Activated CD4-positive, alpha-beta memory T cell treated with anti-CD3 and anti-CD28 coated beads for 36 hours (primary cell): ENCODE results near the gene MAP1LC3B. TPM values are rescaled to one million over a fixed set of nuclear protein-coding genes. Genes with fewer than 3 reads are reported as not detected.

ENCODE experiments used
- CTCF ChIA-PET: fragments of 350-600 bp; sonication (Branson Sonifier 250); formaldehyde crosslinking; loops from one replicate; lab custom pipeline; 2021; ENCODE audit warnings: antibody characterized with exemption, inconsistent platforms; lab: Charles Lee
- POLR2A ChIA-PET: fragments of 350-600 bp; sonication (Branson Sonifier 250); formaldehyde crosslinking; loops from one replicate; lab custom pipeline; 2021; ENCODE audit warnings: antibody characterized with exemption; lab: Charles Lee
- DNase-seq: peaks from one replicate; pipeline ENCODE4 v3.0.0-alpha.2; 2020
- H3K27ac Mint-ChIP-seq: one replicate; pipeline ENCODE4 v1.8.0; 2021; ENCODE audit warnings: mixed read lengths
- H3K27me3 Mint-ChIP-seq: one replicate; pipeline ENCODE4 v1.8.0; 2021; ENCODE audit warnings: mixed read lengths
- H3K36me3 Mint-ChIP-seq: one replicate; pipeline ENCODE4 v1.8.0; 2021; ENCODE audit warnings: mixed read lengths
- H3K4me1 Mint-ChIP-seq: one replicate; pipeline ENCODE4 v1.8.0; 2021; ENCODE audit warnings: low read depth, mixed read lengths
- H3K4me3 Mint-ChIP-seq: one replicate; pipeline ENCODE4 v1.8.0; 2021; ENCODE audit warnings: mild to moderate bottlenecking, mixed read lengths
- H3K9me3 Mint-ChIP-seq: one replicate; pipeline ENCODE4 v1.8.0; 2021; ENCODE audit warnings: mixed read lengths
- intact Hi-C: fragments of 100-400 bp; cut with micrococcal nuclease; formaldehyde crosslinking; loops from one replicate; pipeline ENCODE4 v1.15.1; 2023
- total RNA-seq, 2 experiments: library from RNA; stranded (reverse); gene quantifications; one replicate each; pipeline ENCODE4 v1.2.3, GENCODE V29; 2021

MAP1LC3B gene
- total RNA-seq, 2 experiments from 2014 or later, result 69.3 to 72.5 TPM

DNA sequence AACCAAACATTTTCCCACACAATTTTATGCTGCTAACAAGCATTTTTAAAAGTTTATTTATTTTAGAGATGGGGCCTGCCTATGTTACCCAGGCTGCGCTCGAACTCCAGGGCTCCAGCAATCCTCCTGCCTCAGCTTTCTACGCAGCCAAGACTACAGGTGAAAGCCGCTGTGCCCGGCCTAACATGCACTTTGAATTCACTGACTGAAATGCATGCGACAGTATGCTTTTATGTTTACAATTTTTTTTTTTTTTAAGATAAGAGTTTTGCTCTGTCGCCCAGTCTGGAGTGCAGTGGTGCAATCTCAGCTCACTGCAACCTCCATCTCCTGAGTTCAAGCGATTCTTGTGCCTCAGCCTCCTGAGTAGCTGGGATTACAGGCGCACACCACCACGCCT, 47.8 kb downstream of the MAP1LC3B start:
- Mint-ChIP-seq H3K4me3 (no peak overlapping the region), H3K27me3 (no peaks in the 10 kb centered on the region), H3K4me1 (peaks cover 29% of the 10 kb centered on the region), H3K36me3 (peaks cover 14% of the 10 kb centered on the region), H3K27ac (no peak overlapping the region), H3K9me3 (no peaks in the 10 kb centered on the region)
- intact Hi-C loops, result loop anchor here (5.0 kb wide), 1 partner anchor 48 kb away; the partner anchor contains the start of gene MAP1LC3B
- ChIA-PET CTCF (interaction anchor here (3.6 kb wide), 1 partner anchor 196 kb away, joined by 11 read pairs; no protein-coding TSS in a partner anchor), POLR2A (no interaction called here)
- DNase-seq, result no peak

DNA sequence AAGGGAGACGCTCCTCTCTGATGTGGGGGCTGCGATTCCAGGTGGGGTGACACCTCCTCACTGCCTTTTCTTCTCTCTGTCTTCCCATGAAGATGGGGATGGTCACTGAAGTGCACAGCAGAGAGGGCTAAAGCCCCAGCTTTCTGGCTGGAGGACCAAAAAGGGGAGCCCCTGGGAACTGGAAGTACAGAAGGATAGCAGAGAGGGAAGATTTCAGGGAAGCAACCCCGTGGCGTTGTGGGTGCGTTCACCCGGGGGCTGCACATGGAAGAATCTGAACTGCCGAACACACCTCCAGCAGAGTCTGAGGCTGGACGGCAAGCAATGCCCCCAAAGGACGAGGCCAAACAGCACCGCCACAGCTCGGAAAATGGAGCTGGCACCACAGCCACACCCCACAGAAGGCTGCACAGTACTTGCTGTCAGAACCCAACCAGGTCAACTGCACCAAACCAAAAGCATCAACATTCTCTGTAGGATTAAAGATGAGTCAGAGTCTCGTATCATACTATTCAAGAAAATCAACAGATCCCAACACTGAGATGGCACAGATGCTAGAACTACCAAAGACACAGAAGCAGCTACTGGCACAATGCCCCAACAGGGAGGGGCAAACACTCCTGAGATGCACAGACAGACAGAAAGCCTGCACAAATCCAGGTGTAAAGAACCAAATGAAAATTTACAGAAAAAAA, 49.9 kb downstream of the MAP1LC3B start:
- no peak overlapping the region for H3K4me3 Mint-ChIP-seq
- CTCF ChIA-PET, result no interaction called here
- peaks cover 24% of the 10 kb centered on the region for H3K36me3 Mint-ChIP-seq

DNA sequence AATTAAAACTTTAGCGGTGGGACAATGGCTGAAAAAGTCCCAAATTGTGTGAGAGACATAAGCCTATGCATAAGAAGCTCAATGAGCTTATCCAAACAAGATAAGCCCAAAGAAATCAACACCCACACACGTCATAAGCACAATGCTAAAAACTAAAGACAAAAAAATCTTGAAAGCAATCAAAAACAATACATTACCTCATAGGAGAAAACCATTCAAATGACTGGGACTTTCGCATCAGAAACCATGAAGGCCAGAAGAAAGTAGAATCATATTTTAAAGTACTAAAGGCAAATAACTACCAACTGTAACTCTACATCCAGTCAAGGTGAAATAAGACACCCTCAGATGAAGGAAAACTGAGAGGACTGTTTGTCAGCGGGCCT, 50.4 kb downstream of the MAP1LC3B start:
- intact Hi-C loops, result no loop called here
- Mint-ChIP-seq H3K27me3 (no peaks in the 10 kb centered on the region), H3K4me1 (peaks cover 9% of the 10 kb centered on the region), H3K27ac (no peak overlapping the region), H3K4me3 (no peak overlapping the region), H3K36me3 (peaks cover 24% of the 10 kb centered on the region), H3K9me3 (no peaks in the 10 kb centered on the region)
- ChIA-PET POLR2A (no interaction called here), CTCF (no interaction called here)
- DNase-seq, result no peak

More for the DNA sequence above, 49.9 kb downstream of the MAP1LC3B start:
- no peak for DNase-seq
- Mint-ChIP-seq H3K27me3 (no peaks in the 10 kb centered on the region), H3K4me1 (peaks cover 9% of the 10 kb centered on the region), H3K9me3 (no peaks in the 10 kb centered on the region), H3K27ac (no peak overlapping the region)
- POLR2A ChIA-PET, result no interaction called here
- intact Hi-C loops, result no loop called here

DNA sequence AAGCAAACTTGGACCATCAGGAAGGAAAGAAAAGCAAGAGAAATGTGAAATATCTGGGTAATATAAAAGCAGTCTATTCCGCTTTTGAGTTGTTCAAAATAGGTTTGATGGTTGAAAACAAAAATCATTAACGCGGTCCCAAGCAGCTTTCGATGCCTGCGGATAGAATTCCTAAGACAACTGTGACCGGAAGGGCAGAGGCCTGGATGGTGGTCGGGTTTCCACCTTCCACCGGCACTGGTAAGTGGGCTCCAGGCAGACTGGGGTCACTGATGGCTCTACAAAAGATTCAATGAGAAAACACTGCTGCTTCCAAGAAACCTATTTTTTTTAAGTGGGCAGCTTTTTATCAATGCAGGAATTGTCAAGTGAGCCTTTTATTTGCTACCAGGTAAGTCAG, 50.9 kb downstream of the MAP1LC3B start:
- DNase-seq, result no peak
- ChIA-PET POLR2A (no interaction called here), CTCF (interaction anchor here (1.6 kb wide), 1 partner anchor 193 kb away, joined by 5 read pairs; no protein-coding TSS in a partner anchor)
- intact Hi-C loops, result no loop called here
- no peak overlapping the region for H3K27ac Mint-ChIP-seq
- H3K4me3 Mint-ChIP-seq, result no peak overlapping the region
- H3K9me3 Mint-ChIP-seq, result no peaks in the 10 kb centered on the region
- no peaks in the 10 kb centered on the region for H3K27me3 Mint-ChIP-seq
- peaks cover 27% of the 10 kb centered on the region for H3K36me3 Mint-ChIP-seq
- peaks cover 9% of the 10 kb centered on the region for H3K4me1 Mint-ChIP-seq

DNA sequence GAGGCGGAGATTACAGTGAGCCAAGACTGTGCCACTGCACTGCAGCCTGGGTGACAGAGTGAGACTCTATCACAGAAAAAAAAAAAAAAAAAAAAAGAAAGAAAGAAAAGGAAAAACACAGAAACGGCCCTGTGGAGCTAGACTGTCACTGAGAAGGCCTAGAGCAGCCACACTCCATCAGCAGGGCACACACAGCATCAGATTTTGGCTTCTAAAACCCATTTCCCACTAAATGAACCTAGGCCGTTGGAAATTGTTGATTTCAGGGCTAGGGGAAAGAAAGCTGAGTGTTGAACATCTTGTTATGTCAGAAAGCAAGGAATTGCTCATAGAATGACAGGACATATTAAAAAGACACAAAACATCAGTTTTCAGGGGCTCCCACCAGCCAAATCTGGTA, 51.8 kb downstream of the MAP1LC3B start:
- no peak overlapping the region for H3K4me3 Mint-ChIP-seq
- intact Hi-C loops, result no loop called here
- H3K27ac Mint-ChIP-seq, result no peak overlapping the region
- H3K27me3 Mint-ChIP-seq, result no peaks in the 10 kb centered on the region
- peaks cover 32% of the 10 kb centered on the region for H3K36me3 Mint-ChIP-seq
- peaks cover 9% of the 10 kb centered on the region for H3K4me1 Mint-ChIP-seq
- ChIA-PET POLR2A (no interaction called here), CTCF (interaction anchor here (1.6 kb wide), 1 partner anchor 192 kb away, joined by 5 read pairs; no protein-coding TSS in a partner anchor)
- no peaks in the 10 kb centered on the region for H3K9me3 Mint-ChIP-seq
- no peak for DNase-seq

DNA sequence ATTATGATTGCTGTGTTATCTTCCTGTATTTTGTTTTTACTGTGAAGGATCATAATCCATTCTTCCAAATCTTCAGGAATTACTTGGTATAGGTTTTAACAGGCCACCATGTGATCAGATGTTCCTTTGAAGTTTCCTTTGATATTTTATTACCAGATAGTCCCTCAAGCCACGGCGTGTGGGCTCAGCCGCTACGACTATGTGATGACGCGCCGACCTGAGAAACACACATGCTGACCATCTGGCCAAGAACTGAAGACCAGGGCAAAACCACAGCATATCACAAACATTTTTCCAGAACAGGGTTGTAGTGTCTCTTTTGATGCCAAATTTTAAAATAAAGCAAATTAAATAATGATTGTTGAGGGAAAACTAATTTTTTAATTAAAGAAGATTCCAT, 53.4 kb downstream of the MAP1LC3B start:
- ChIA-PET CTCF (no interaction called here), POLR2A (no interaction called here)
- no peak for DNase-seq
- Mint-ChIP-seq H3K4me1 (peaks cover 9% of the 10 kb centered on the region), H3K4me3 (no peak overlapping the region), H3K36me3 (peaks cover 32% of the 10 kb centered on the region), H3K9me3 (no peaks in the 10 kb centered on the region), H3K27ac (no peak overlapping the region), H3K27me3 (no peaks in the 10 kb centered on the region)
- intact Hi-C loops, result no loop called here

DNA sequence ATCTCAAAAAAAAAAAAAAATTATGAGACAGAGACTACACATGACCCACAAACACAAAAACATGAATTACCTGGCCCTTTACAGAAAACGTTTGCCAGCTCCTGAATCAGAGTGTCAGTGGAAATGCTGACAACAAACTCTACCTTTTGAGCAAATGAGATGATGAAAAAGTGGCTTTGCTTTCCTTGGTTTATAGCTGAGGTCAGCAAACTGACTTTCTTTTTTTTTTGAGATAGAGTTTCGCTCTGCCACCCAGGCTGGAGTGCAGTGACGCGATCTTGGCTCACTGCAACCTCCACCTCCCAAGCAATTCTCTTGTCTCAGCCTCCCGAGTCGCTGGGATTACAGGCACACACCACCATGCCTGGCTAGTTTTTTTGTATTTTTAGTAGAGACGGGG, 54.3 kb downstream of the MAP1LC3B start:
- no peak for DNase-seq
- intact Hi-C loops, result no loop called here
- Mint-ChIP-seq H3K4me3 (no peak overlapping the region), H3K9me3 (no peaks in the 10 kb centered on the region), H3K4me1 (peaks cover 9% of the 10 kb centered on the region), H3K36me3 (peaks cover 34% of the 10 kb centered on the region), H3K27me3 (no peaks in the 10 kb centered on the region), H3K27ac (no peak overlapping the region)
- POLR2A ChIA-PET, result interaction anchor here (0.6 kb wide), 3 partner anchors 42 to 60 kb away, joined by 4 to 7 read pairs (median 4); no protein-coding TSS in a partner anchor
- CTCF ChIA-PET, result interaction anchor here (1.4 kb wide), 1 partner anchor 190 kb away, joined by 3 read pairs; no protein-coding TSS in a partner anchor

DNA sequence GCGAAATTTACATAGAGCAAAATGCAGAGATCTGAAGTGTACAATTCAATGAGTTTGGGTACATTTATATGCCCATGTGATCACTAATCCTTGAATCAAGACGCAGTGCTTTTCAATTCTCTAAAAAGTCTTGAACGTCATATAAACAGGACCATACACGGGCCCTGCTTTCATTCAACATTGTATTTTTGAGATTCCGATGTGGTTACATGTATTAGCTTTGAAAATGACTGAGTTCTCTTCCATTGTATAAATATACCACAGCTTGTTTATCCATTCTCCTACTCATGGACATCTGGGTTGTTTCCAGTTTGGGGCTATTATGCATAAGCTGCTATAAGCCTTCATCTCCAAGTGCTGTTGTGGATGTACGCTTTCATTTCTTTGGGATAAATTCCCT, 55.2 kb downstream of the MAP1LC3B start:
- Mint-ChIP-seq H3K27ac (no peak overlapping the region), H3K4me3 (no peak overlapping the region), H3K9me3 (no peaks in the 10 kb centered on the region), H3K4me1 (peaks cover 6% of the 10 kb centered on the region), H3K36me3 (peaks cover 36% of the 10 kb centered on the region), H3K27me3 (no peaks in the 10 kb centered on the region)
- CTCF ChIA-PET, result interaction anchor here (1.4 kb wide), 1 partner anchor 189 kb away, joined by 3 read pairs; no protein-coding TSS in a partner anchor
- intact Hi-C loops, result no loop called here
- no peak for DNase-seq
- POLR2A ChIA-PET, result no interaction called here

DNA sequence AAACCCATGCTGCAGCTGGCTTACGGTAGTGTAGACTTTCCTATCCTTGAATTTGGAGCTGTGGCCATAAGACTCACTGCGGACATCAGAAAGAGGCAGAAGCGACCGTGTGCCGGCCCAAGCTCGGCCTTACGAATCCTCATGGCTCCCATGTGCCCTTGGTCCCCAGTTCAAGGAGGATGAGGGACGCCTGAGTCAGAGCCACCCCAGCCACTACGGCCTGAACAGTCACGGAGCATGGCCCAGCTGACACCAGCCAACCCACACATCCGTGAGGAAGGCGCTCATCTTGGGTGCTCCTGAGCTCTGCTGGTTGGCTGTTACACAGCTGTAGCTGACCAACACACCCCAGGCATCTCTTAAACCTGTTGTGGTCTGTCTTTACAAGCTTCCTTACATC, 56.7 kb downstream of the MAP1LC3B start:
- H3K27me3 Mint-ChIP-seq, result no peaks in the 10 kb centered on the region
- no peak overlapping the region for H3K4me3 Mint-ChIP-seq
- DNase-seq, result no peak
- no peaks in the 10 kb centered on the region for H3K9me3 Mint-ChIP-seq
- peaks cover 32% of the 10 kb centered on the region for H3K36me3 Mint-ChIP-seq
- no peak overlapping the region for H3K27ac Mint-ChIP-seq
- ChIA-PET POLR2A (no interaction called here), CTCF (interaction anchor here (0.6 kb wide), 1 partner anchor 27 kb away, joined by 4 read pairs; no protein-coding TSS in a partner anchor)
- intact Hi-C loops, result no loop called here
- H3K4me1 Mint-ChIP-seq, result no peaks in the 10 kb centered on the region

DNA sequence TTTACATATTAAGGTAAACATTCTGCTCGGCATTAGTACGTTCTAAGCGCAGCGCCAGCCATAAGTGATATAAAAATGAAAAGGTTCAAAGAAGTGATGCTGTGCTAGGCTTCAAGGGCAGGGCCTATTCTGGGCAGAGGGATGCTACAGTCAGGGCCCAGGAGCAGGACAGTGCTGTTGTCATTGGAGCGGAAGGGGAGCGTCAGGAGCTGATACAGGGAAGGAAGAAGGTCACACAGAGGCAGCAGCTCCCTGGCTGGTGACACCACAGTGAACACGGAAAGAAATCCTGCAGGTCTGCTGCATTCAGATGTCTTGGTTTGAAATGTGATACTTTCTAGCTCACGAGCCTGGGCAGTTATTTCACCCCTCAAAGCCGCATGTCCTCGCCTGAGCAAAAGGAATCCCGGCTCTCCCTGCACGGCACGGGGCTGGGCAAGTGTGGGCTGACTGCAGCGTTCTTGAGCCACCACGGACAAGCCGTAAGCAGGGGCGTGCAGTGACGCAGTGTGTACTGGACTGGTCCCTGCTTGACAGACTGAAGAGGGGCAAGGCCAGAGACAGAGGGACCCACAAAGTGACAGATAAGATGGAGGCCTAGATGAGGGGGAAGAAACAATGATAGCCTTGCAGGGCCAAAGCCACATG, 59.6 kb downstream of the MAP1LC3B start:
- DNase-seq, result no peak
- Mint-ChIP-seq H3K27me3 (no peaks in the 10 kb centered on the region), H3K4me3 (no peak overlapping the region), H3K4me1 (no peaks in the 10 kb centered on the region), H3K9me3 (no peaks in the 10 kb centered on the region), H3K36me3 (peaks cover 24% of the 10 kb centered on the region), H3K27ac (no peak overlapping the region)
- intact Hi-C loops, result no loop called here
- POLR2A ChIA-PET, result no interaction called here
- CTCF ChIA-PET, result interaction anchor here (0.8 kb wide), 1 partner anchor 185 kb away, joined by 3 read pairs; no protein-coding TSS in a partner anchor

DNA sequence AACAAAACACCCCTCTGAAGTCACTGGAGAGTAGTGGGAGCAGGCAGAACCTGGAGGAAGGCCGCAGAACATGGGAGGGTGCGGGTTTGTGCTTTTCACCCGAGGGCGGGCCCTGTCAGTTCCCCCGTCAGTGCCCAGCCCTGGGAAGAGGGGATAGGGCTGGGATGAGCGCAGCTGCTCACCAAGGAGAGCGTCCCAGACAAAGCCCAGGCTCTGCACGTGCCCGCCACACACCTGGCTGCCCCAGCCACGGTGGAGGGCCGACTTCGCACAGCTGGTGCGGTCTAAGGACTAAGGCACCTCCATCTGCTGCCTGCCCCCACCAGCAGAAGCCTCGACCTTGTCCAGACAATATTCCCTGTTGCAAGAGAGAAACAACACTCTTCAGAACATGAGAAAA, 61.2 kb downstream of the MAP1LC3B start:
- intact Hi-C loops, result no loop called here
- peaks cover 16% of the 10 kb centered on the region for H3K36me3 Mint-ChIP-seq
- H3K27me3 Mint-ChIP-seq, result no peaks in the 10 kb centered on the region
- no peak overlapping the region for H3K27ac Mint-ChIP-seq
- ChIA-PET POLR2A (no interaction called here), CTCF (interaction anchor here (1.2 kb wide), 2 partner anchors 10 to 37 kb away, joined by 3 read pairs; no protein-coding TSS in a partner anchor)
- no peak for DNase-seq
- no peaks in the 10 kb centered on the region for H3K9me3 Mint-ChIP-seq
- H3K4me3 Mint-ChIP-seq, result no peak overlapping the region
- H3K4me1 Mint-ChIP-seq, result peaks cover 16% of the 10 kb centered on the region
